Posterior cingulate gyrus (tissue), 11 donors: ENCODE data around the gene RREB1.

Source experiments
- DNase-seq, 10 donors: peaks; one replicate each; pipeline versions ENCODE4 v3.0.0 to v3.0.0-alpha.2; 2020 to 2021; ENCODE audit warnings: mixed read lengths in 3 of 10
- intact Hi-C: fragments of 100-400 bp; cut with DNase I; formaldehyde crosslinking; loops from one replicate; pipeline ENCODE4 v1.15.1; 2023

The RREB1 gene

GRCh38 chr6:7119272-7119801 is 11.6 kb downstream of the RREB1 start:
- no peak for DNase-seq
- intact Hi-C loops: no loop called here

GRCh38 chr6:7121700-7122241 is 14.0 kb downstream of the RREB1 start:
- no peak for DNase-seq
- intact Hi-C loops: no loop called here

GRCh38 chr6:7122684-7123083 is 14.9 kb downstream of the RREB1 start:
- intact Hi-C loops: no loop called here

GRCh38 chr6:7124114-7124513 is 16.4 kb downstream of the RREB1 start:
- DNase-seq: no peak
- intact Hi-C loops: no loop called here

More at GRCh38 chr6:7122684-7123083, 14.9 kb downstream of the RREB1 start:
- DNase-seq: no peak

GRCh38 chr6:7124636-7125035 is 16.9 kb downstream of the RREB1 start:
- intact Hi-C loops: no loop called here
- DNase-seq: no peak

GRCh38 chr6:7125290-7125689 is 17.5 kb downstream of the RREB1 start:
- intact Hi-C loops: no loop called here

GRCh38 chr6:7126754-7127153 is 19.0 kb downstream of the RREB1 start:
- DNase-seq: no peak
- intact Hi-C loops: no loop called here

More at GRCh38 chr6:7125290-7125689, 17.5 kb downstream of the RREB1 start:
- no peak for DNase-seq

GRCh38 chr6:7127680-7128079 is 19.9 kb downstream of the RREB1 start:
- no peak for DNase-seq
- intact Hi-C loops: no loop called here

- intact Hi-C loops: no loop called here
These were observed 21.6 kb downstream of the RREB1 start for GRCh38 chr6:7129360-7129759.

GRCh38 chr6:7129784-7130569 is 22.2 kb downstream of the RREB1 start:
- no peak for DNase-seq
- intact Hi-C loops: no loop called here

More at GRCh38 chr6:7129360-7129759, 21.6 kb downstream of the RREB1 start:
- DNase-seq: no peak

- intact Hi-C loops: no loop called here
- DNase-seq: no peak
These were observed 23.6 kb downstream of the RREB1 start for GRCh38 chr6:7131390-7131789.

- intact Hi-C loops: no loop called here
- no peak for DNase-seq
These were observed 24.8 kb downstream of the RREB1 start for GRCh38 chr6:7132398-7133035.

- intact Hi-C loops: no loop called here
- DNase-seq: no peak
These were observed 27.4 kb downstream of the RREB1 start for GRCh38 chr6:7134999-7135745.

- DNase-seq: no peak
- intact Hi-C loops: no loop called here
These were observed 28.0 kb downstream of the RREB1 start for GRCh38 chr6:7135755-7136154.

GRCh38 chr6:7136859-7137334 is 29.1 kb downstream of the RREB1 start:
- intact Hi-C loops: no loop called here

GRCh38 chr6:7137335-7138045 is 29.7 kb downstream of the RREB1 start:
- intact Hi-C loops: no loop called here
- no peak for DNase-seq

More at GRCh38 chr6:7136859-7137334, 29.1 kb downstream of the RREB1 start:
- no peak for DNase-seq

GRCh38 chr6:7138046-7138531 is 30.3 kb downstream of the RREB1 start:
- intact Hi-C loops: no loop called here
- DNase-seq: no peak

GRCh38 chr6:7138921-7139358 is 31.2 kb downstream of the RREB1 start:
- intact Hi-C loops: no loop called here

GRCh38 chr6:7139835-7140470 is 32.2 kb downstream of the RREB1 start:
- intact Hi-C loops: no loop called here
- no peak for DNase-seq

More at GRCh38 chr6:7138921-7139358, 31.2 kb downstream of the RREB1 start:
- no peak for DNase-seq
